GM21526 (cell line): ENCODE measurements around the gene PRICKLE4.
"Not testable (repeated sequence)": the region's sequence is repeated elsewhere in the genome, so short reads cannot be mapped to it uniquely, and the experiment has no call there.

Experiments
- ATAC-seq: cut with Tn5 transposase; IDR thresholded peaks from one replicate; pipeline ENCODE4 v1.9.1; 2021; ENCODE audit warnings: moderate library complexity; ENCODE audit not compliant: unreplicated experiment, low FRiP score

The PRICKLE4 gene

GRCh38 chr6:41744236-41744787 lies 36.3 kb upstream of the PRICKLE4 start:
- no peak for ATAC-seq

- ATAC-seq, result no peak
Observed at GRCh38 chr6:41746107-41746506, 34.5 kb upstream of the PRICKLE4 start.

GRCh38 chr6:41747256-41748101 lies 33.1 kb upstream of the PRICKLE4 start, which contains the start of gene PGC:
PGC (minus strand) TSS chr6:41747397; CDS start chr6:41747334, 63 bp downstream.
- no peak for ATAC-seq

GRCh38 chr6:41748102-41748477 lies 32.5 kb upstream of the PRICKLE4 start:
- no peak for ATAC-seq

- ATAC-seq, result no peak
Observed at GRCh38 chr6:41748542-41748941, 32.0 kb upstream of the PRICKLE4 start.

GRCh38 chr6:41750374-41750773 lies 30.2 kb upstream of the PRICKLE4 start:
- no peak for ATAC-seq

GRCh38 chr6:41755895-41756294 lies 24.7 kb upstream of the PRICKLE4 start:
- ATAC-seq, result no peak

- no peak for ATAC-seq
Observed at GRCh38 chr6:41756354-41756753, 24.2 kb upstream of the PRICKLE4 start.

- ATAC-seq, result no peak
Observed at GRCh38 chr6:41757271-41757670, 23.3 kb upstream of the PRICKLE4 start.

GRCh38 chr6:41757931-41758640 lies 22.5 kb upstream of the PRICKLE4 start:
- ATAC-seq, result no peak

GRCh38 chr6:41758641-41759035 lies 21.9 kb upstream of the PRICKLE4 start:
- ATAC-seq, result no peak

GRCh38 chr6:41759106-41759904 lies 21.3 kb upstream of the PRICKLE4 start:
- no peak for ATAC-seq

GRCh38 chr6:41759905-41760579 lies 20.5 kb upstream of the PRICKLE4 start:
- no peak for ATAC-seq

- no peak for ATAC-seq
Observed at GRCh38 chr6:41763470-41763869, 17.1 kb upstream of the PRICKLE4 start.

GRCh38 chr6:41766043-41766664 lies 14.4 kb upstream of the PRICKLE4 start:
- ATAC-seq, result not testable (repeated sequence)

GRCh38 chr6:41767112-41767833 lies 13.3 kb upstream of the PRICKLE4 start:
- ATAC-seq, result no peak

- ATAC-seq, result no peak
Observed at GRCh38 chr6:41768545-41769308, 11.9 kb upstream of the PRICKLE4 start.

GRCh38 chr6:41769376-41769775 lies 11.2 kb upstream of the PRICKLE4 start:
- ATAC-seq, result no peak
